H1 (cell line): ENCODE results near the gene RRP1. TPM values are rescaled to one million over a fixed set of nuclear protein-coding genes. Genes with fewer than 3 reads are reported as not detected.
A peak's percentile ranks its signal among the peaks of the same experiment; 100 is the strongest.

Experiments
- CHD1 ChIP-seq: IDR thresholded peaks from 2 replicates; pipeline ENCODE4 v1.6.1; 2012; ENCODE audit warnings: low read depth, low read length, improper control_type of control experiment
- EZH2 ChIP-seq: fragments of 200-600 bp; sonication (generic); IDR thresholded peaks from 2 replicates; pipeline ENCODE4 v1.7.1; 2012; ENCODE audit warnings: low read depth, mild to moderate bottlenecking, moderate library complexity, low read length, inconsistent platforms; ENCODE audit not compliant: severe bottlenecking
- NANOG ChIP-seq: IDR thresholded peaks from 2 replicates; pipeline ENCODE4 v1.6.1; 2011; ENCODE audit warnings: low read length, low read depth, mild to moderate bottlenecking, inconsistent platforms; ENCODE audit not compliant: insufficient read depth, poor library complexity, severe bottlenecking
- PHF8 ChIP-seq: fragments of 200-600 bp; sonication (generic); conservative IDR thresholded peaks from 2 replicates; pipeline ENCODE4 v1.7.1; 2012; ENCODE audit warnings: low read depth, mild to moderate bottlenecking, inconsistent platforms, low read length, moderate library complexity
- RBBP5 ChIP-seq: IDR thresholded peaks from 2 replicates; pipeline ENCODE4 v1.7.1; 2012; ENCODE audit warnings: low read depth, mild to moderate bottlenecking, inconsistent platforms, low read length, moderate library complexity, borderline replicate concordance
- SAP30 ChIP-seq: fragments of 300-600 bp; sonication (generic); IDR thresholded peaks from 2 replicates; pipeline ENCODE4 v1.7.1; 2012; ENCODE audit warnings: low read length, moderate library complexity, mild to moderate bottlenecking, inconsistent platforms; ENCODE audit not compliant: insufficient read depth, insufficient replicate concordance
- TAF1 ChIP-seq: IDR thresholded peaks from 2 replicates; pipeline ENCODE4 v1.6.1; 2011; ENCODE audit warnings: mild to moderate bottlenecking, low read depth, low read length
- polyA plus RNA-seq, 7 experiments: library from polyadenylated mRNA; depleted of rRNA in 3 of 7; stranded (reverse) in 5 of 7; unstranded in 2 of 7; fragments of >200 nt in 5 of 7; fragments of 200-250 nt in 2 of 7; gene quantifications; 1 replicate in 5 of 7; 2 replicates in 1 of 7; 4 replicates in 1 of 7; pipeline versions ENCODE4 v1.2.1 to v1.2.3, GENCODE V29; 2011 to 2013; ENCODE audit warnings: missing spikeins in 2 of 7, mixed read lengths in 2 of 7
- total RNA-seq: library from RNA; stranded (reverse); fragmentation: NEBNext Ultra II Directional; extraction: Animal tissue kit (Norgen Biotek cat#: 25700); gene quantifications from 2 replicates; pipeline ENCODE4 v1.2.1, GENCODE V29; 2021
- TF ChIP-seq, protein P1 (sequence below): fragments of 300-600 bp; sonication (generic); IDR thresholded peaks from 2 replicates; pipeline ENCODE4 v1.7.1; 2012; ENCODE audit warnings: low read length, moderate library complexity, mild to moderate bottlenecking, inconsistent platforms; ENCODE audit not compliant: insufficient replicate concordance
- TF ChIP-seq, protein P2 (sequence below): IDR thresholded peaks from 2 replicates; pipeline ENCODE4 v1.6.1; 2012; ENCODE audit warnings: inconsistent platforms

Gene RRP1
- total and polyA plus RNA-seq, 2 of the 8 experiments (the other 6 are each of a cell fraction or from before 2014, with no cell fraction given) = 11.6 to 55.2 TPM

GRCh38 chr21:43775795-43776430 lies 13.5 kb upstream of the RRP1 start, which contains the start of gene CSTB (continued):
- TF ChIP-seq, protein P1, sequence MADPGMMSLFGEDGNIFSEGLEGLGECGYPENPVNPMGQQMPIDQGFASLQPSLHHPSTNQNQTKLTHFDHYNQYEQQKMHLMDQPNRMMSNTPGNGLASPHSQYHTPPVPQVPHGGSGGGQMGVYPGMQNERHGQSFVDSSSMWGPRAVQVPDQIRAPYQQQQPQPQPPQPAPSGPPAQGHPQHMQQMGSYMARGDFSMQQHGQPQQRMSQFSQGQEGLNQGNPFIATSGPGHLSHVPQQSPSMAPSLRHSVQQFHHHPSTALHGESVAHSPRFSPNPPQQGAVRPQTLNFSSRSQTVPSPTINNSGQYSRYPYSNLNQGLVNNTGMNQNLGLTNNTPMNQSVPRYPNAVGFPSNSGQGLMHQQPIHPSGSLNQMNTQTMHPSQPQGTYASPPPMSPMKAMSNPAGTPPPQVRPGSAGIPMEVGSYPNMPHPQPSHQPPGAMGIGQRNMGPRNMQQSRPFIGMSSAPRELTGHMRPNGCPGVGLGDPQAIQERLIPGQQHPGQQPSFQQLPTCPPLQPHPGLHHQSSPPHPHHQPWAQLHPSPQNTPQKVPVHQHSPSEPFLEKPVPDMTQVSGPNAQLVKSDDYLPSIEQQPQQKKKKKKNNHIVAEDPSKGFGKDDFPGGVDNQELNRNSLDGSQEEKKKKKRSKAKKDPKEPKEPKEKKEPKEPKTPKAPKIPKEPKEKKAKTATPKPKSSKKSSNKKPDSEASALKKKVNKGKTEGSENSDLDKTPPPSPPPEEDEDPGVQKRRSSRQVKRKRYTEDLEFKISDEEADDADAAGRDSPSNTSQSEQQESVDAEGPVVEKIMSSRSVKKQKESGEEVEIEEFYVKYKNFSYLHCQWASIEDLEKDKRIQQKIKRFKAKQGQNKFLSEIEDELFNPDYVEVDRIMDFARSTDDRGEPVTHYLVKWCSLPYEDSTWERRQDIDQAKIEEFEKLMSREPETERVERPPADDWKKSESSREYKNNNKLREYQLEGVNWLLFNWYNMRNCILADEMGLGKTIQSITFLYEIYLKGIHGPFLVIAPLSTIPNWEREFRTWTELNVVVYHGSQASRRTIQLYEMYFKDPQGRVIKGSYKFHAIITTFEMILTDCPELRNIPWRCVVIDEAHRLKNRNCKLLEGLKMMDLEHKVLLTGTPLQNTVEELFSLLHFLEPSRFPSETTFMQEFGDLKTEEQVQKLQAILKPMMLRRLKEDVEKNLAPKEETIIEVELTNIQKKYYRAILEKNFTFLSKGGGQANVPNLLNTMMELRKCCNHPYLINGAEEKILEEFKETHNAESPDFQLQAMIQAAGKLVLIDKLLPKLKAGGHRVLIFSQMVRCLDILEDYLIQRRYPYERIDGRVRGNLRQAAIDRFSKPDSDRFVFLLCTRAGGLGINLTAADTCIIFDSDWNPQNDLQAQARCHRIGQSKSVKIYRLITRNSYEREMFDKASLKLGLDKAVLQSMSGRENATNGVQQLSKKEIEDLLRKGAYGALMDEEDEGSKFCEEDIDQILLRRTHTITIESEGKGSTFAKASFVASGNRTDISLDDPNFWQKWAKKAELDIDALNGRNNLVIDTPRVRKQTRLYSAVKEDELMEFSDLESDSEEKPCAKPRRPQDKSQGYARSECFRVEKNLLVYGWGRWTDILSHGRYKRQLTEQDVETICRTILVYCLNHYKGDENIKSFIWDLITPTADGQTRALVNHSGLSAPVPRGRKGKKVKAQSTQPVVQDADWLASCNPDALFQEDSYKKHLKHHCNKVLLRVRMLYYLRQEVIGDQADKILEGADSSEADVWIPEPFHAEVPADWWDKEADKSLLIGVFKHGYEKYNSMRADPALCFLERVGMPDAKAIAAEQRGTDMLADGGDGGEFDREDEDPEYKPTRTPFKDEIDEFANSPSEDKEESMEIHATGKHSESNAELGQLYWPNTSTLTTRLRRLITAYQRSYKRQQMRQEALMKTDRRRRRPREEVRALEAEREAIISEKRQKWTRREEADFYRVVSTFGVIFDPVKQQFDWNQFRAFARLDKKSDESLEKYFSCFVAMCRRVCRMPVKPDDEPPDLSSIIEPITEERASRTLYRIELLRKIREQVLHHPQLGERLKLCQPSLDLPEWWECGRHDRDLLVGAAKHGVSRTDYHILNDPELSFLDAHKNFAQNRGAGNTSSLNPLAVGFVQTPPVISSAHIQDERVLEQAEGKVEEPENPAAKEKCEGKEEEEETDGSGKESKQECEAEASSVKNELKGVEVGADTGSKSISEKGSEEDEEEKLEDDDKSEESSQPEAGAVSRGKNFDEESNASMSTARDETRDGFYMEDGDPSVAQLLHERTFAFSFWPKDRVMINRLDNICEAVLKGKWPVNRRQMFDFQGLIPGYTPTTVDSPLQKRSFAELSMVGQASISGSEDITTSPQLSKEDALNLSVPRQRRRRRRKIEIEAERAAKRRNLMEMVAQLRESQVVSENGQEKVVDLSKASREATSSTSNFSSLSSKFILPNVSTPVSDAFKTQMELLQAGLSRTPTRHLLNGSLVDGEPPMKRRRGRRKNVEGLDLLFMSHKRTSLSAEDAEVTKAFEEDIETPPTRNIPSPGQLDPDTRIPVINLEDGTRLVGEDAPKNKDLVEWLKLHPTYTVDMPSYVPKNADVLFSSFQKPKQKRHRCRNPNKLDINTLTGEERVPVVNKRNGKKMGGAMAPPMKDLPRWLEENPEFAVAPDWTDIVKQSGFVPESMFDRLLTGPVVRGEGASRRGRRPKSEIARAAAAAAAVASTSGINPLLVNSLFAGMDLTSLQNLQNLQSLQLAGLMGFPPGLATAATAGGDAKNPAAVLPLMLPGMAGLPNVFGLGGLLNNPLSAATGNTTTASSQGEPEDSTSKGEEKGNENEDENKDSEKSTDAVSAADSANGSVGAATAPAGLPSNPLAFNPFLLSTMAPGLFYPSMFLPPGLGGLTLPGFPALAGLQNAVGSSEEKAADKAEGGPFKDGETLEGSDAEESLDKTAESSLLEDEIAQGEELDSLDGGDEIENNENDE = no peak
- TF ChIP-seq PHF8 = peak; percentile 57
- no peak for TF ChIP-seq CHD1
- TF ChIP-seq NANOG = no peak
- no peak for TF ChIP-seq SAP30
- TF ChIP-seq, protein P2, sequence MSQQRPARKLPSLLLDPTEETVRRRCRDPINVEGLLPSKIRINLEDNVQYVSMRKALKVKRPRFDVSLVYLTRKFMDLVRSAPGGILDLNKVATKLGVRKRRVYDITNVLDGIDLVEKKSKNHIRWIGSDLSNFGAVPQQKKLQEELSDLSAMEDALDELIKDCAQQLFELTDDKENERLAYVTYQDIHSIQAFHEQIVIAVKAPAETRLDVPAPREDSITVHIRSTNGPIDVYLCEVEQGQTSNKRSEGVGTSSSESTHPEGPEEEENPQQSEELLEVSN = peak; percentile 30; the same call in 1 of the 2 replicates
- no peak for TF ChIP-seq EZH2
- TF ChIP-seq TAF1 = peak; percentile 81
- no peak for TF ChIP-seq RBBP5
